Mucosa of descending colon (tissue), 3 donors: Measurements from ENCODE around the gene FMO2. TPM values are rescaled to one million over a fixed set of nuclear protein-coding genes. Genes with fewer than 3 reads are reported as not detected.

Experiments used
- ATAC-seq: fragments of 200-7000 bp; cut with Tn5 transposase; one replicate; pipeline ENCODE4 v1.9.1; 2020; ENCODE audit warnings: mild to moderate bottlenecking, moderate library complexity
- DNase-seq, 3 donors: peaks; one replicate each; pipeline ENCODE4 v3.0.0-alpha.2; 2020
- H3K36me3 ChIP-seq: fragments of 200-600 bp; one replicate; pipeline ENCODE4 v1.8.0; 2021; ENCODE audit warnings: low read depth, mild to moderate bottlenecking
- H3K4me1 ChIP-seq: fragments of 200-600 bp; one replicate; pipeline ENCODE4 v1.8.0; 2021; ENCODE audit warnings: low read depth, mild to moderate bottlenecking
- H3K4me3 ChIP-seq: fragments of 200-600 bp; one replicate; pipeline ENCODE4 v1.8.0; 2021; ENCODE audit warnings: mild to moderate bottlenecking
- H3K9me3 ChIP-seq: fragments of 200-600 bp; one replicate; pipeline ENCODE4 v1.8.0; 2021; ENCODE audit warnings: mild to moderate bottlenecking
- CTCF ChIP-seq: fragments of 200-600 bp; IDR thresholded peaks from one replicate; pipeline ENCODE4 v1.8.0; 2022; ENCODE audit warnings: antibody characterized with exemption, mild to moderate bottlenecking
- intact Hi-C, 2 donors: fragments of 100-400 bp; cut with DNase I in 1 of 2; cut with micrococcal nuclease in 1 of 2; formaldehyde crosslinking; loops; one replicate each; pipeline versions ENCODE4 v1.11.0 to v1.11.1; 2022; cut with DNase I, micrococcal nuclease
- total RNA-seq, 3 donors: library from RNA; stranded (reverse); fragmentation: NEBNext Ultra II Directional in 2 of 3; extraction: Animal tissue kit (Norgen Biotek cat#: 25700) in 2 of 3; gene quantifications; one replicate each; pipeline versions ENCODE4 v1.2.1 to v1.2.4, GENCODE V29; 2021 to 2023
- donor health status: DM: no; HTN: no; CAD: no; lungs with moderate emphysema.
- donor health status: DM: no; HTN: no; CAD: no.
- donor health status: DM: no; HTN: yes; CAD: no.

FMO2 gene
- total RNA-seq, 3 donors from 2014 or later, result 0.55 to 6.1 (median 1.2) TPM

- DNase-seq, result no peak
- H3K4me3 ChIP-seq, result no peak overlapping the region
- no peak for ATAC-seq
- intact Hi-C loops, result no loop called here
- TF ChIP-seq CTCF, result no peak
- H3K9me3 ChIP-seq, result no peaks in the 10 kb centered on the region
- no peaks in the 10 kb centered on the region for H3K36me3 ChIP-seq
- peaks cover 2% of the 10 kb centered on the region for H3K4me1 ChIP-seq
Measured at GRCh38 chr1:171251952-171252300, 66.8 kb downstream of the FMO2 start.

- no peak overlapping the region for H3K4me3 ChIP-seq
- no peak for TF ChIP-seq CTCF
- no peaks in the 10 kb centered on the region for H3K36me3 ChIP-seq
- peaks cover 5% of the 10 kb centered on the region for H3K4me1 ChIP-seq
- ATAC-seq (peak; percentile 43), DNase-seq (peak; percentile 24 to 53 (median 39))
- intact Hi-C loops, result no loop called here
- H3K9me3 ChIP-seq, result no peaks in the 10 kb centered on the region
Measured at GRCh38 chr1:171252482-171252881, 67.4 kb downstream of the FMO2 start.

GRCh38 chr1:171254859-171255258 is 69.8 kb downstream of the FMO2 start:
- ATAC-seq, result no peak
- no peak for TF ChIP-seq CTCF
- intact Hi-C loops, result no loop called here
- H3K36me3 ChIP-seq, result no peaks in the 10 kb centered on the region
- DNase-seq, result no peak
- peaks cover 6% of the 10 kb centered on the region for H3K4me1 ChIP-seq
- H3K9me3 ChIP-seq, result no peaks in the 10 kb centered on the region
- no peak overlapping the region for H3K4me3 ChIP-seq

GRCh38 chr1:171256940-171257606 is 72.0 kb downstream of the FMO2 start:
- no peak for TF ChIP-seq CTCF
- intact Hi-C loops, result no loop called here
- H3K4me1 ChIP-seq, result peaks cover 6% of the 10 kb centered on the region

GRCh38 chr1:171257607-171258076 is 72.5 kb downstream of the FMO2 start:
- Histone ChIP-seq H3K4me1 (peaks cover 6% of the 10 kb centered on the region), H3K36me3 (no peaks in the 10 kb centered on the region), H3K4me3 (no peak overlapping the region), H3K9me3 (no peaks in the 10 kb centered on the region)
- ATAC-seq (no peak), DNase-seq (no peak)
- TF ChIP-seq CTCF, result no peak
- intact Hi-C loops, result no loop called here

More at GRCh38 chr1:171256940-171257606, 72.0 kb downstream of the FMO2 start:
- ATAC-seq (peak; percentile 90), DNase-seq (peak; percentile 70 to 77 (median 75))
- H3K4me3 ChIP-seq, result no peak overlapping the region
- no peaks in the 10 kb centered on the region for H3K9me3 ChIP-seq
- H3K36me3 ChIP-seq, result no peaks in the 10 kb centered on the region
